NCI-H1417 (cell line): ENCODE measurements around the gene TBC1D5.

Experiments used
- DNase-seq, 3 experiments: peaks; one replicate each; lab custom pipeline; 2025; lab: John Stamatoyannopoulos, UW

TBC1D5 gene

GRCh38 chr3:17231537-17232261 lies 510.7 kb downstream of the TBC1D5 start:
- peak in 1 of 3 experiments; percentile 14 for DNase-seq

GRCh38 chr3:17227472-17227871 lies 515.0 kb downstream of the TBC1D5 start:
- DNase-seq: no peak

- DNase-seq: no peak
Observed at GRCh38 chr3:17221529-17221928, 520.9 kb downstream of the TBC1D5 start.

- no peak for DNase-seq
Observed at GRCh38 chr3:17219593-17219992, 522.8 kb downstream of the TBC1D5 start.

GRCh38 chr3:17218587-17218986 lies 523.8 kb downstream of the TBC1D5 start:
- no peak for DNase-seq

- no peak for DNase-seq
Observed at GRCh38 chr3:17217588-17217987, 524.8 kb downstream of the TBC1D5 start.

DNA sequence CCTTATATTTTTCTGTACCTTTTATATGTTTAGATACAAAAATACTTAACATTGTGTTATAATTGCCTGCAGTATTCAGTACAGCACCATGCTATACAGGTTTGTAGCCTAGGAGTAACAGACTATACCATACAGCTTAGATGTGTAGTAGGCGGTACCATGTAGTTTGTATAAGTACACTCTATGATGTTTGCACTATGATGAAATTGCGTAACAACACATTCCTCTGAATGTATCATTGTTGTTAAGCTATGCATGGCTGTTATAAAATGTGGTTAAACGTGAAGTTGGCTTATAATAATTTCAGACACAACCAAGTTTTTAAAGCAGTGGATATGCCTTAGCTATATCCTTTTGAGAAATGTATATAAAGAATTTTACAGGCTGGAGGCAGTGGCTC lies 529.3 kb downstream of the TBC1D5 start:
- DNase-seq: no peak

DNA sequence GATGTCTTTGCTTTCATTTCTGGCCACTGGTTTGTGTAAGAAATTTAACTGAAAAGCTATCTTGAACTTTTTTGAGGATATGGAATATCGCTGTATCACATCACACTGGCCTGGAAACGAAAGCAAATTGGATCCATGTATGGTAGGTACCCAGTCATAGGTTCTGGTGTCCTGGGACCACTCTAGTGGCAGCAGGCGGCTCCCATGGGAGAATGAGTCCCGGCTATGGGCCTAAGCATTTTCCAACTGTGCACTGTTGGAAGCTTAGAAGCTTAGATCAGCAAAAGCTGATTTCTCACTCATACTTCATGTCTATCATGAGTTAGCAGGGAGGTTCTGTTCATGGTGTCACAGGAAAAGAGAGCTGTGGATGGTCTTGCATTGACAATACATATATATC lies 534.5 kb downstream of the TBC1D5 start:
- no peak for DNase-seq

GRCh38 chr3:17207019-17207418 lies 535.4 kb downstream of the TBC1D5 start:
- no peak for DNase-seq

DNA sequence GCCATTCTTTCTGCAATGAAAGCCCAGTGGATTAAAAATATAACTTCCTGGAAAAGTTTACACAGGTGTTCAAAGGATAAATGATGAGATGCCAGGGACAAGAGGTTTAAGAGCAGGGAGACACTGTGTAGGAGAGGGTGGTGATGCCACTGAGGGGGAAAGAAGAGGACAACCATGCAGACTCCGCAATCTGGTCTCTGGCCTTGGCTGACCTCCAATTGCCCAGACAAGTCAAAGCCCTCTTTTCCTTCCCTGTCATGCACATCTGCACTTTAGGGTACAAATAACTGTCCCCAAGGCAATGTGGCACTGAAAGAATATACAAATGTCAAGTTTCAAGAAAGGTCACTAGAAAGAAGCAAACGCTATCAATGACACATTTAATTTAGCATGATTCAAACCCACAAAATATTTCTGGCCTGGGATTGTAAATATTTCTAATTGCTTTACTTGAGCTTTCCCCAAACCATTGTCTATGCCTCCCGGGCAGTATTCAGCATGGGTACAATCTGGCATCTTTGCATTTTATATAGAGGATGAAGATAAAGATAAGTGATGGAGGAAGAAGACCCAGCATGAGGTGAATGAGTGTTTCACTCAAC lies 538.3 kb downstream of the TBC1D5 start:
- peak in 1 of 3 experiments; percentile 1 for DNase-seq

GRCh38 chr3:17201538-17201937 lies 540.9 kb downstream of the TBC1D5 start:
- DNase-seq: no peak

- DNase-seq: no peak
Observed at GRCh38 chr3:17195856-17196604, 546.4 kb downstream of the TBC1D5 start.

- peak in 2 of 3 experiments; percentile 3 to 48 for DNase-seq
Observed at GRCh38 chr3:17195192-17195611, 547.2 kb downstream of the TBC1D5 start.

DNA sequence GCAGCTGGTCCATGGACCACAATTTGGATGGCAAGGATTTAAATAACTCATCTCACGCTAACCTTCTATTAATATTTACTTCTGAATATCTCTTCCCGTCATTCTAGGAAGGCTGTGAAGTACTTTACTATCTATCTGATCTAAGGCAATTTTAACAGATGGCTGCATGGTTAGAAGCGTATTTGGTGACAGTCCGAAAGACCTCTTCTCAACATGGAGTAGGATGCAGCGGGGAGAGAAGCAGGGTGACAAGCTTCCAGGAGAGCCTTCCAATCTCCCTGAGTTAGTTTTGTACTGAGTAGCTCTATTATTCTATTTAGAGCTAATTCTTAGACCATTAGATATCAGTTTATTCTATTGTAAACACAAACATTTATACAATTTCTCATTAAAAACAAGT lies 548.3 kb downstream of the TBC1D5 start:
- DNase-seq: no peak

DNA sequence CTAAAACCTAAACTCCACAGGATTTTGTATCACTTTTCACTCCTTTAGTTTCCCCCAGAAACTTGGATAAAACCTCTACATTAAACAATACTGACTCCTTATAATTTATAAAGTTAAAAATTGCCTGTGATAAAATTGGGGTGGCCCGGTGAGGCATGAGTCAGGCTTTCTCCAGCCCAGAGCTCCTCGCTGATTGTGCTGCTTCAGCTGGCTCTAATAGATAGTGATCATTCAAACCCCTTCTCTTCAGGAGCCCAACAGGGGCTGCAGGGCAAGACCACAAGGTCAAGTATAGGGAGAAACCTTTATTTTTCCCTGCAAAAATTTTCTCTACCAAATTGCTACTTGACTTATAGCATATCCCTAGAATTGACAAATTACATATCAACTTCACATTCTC lies 549.4 kb downstream of the TBC1D5 start:
- no peak for DNase-seq

DNA sequence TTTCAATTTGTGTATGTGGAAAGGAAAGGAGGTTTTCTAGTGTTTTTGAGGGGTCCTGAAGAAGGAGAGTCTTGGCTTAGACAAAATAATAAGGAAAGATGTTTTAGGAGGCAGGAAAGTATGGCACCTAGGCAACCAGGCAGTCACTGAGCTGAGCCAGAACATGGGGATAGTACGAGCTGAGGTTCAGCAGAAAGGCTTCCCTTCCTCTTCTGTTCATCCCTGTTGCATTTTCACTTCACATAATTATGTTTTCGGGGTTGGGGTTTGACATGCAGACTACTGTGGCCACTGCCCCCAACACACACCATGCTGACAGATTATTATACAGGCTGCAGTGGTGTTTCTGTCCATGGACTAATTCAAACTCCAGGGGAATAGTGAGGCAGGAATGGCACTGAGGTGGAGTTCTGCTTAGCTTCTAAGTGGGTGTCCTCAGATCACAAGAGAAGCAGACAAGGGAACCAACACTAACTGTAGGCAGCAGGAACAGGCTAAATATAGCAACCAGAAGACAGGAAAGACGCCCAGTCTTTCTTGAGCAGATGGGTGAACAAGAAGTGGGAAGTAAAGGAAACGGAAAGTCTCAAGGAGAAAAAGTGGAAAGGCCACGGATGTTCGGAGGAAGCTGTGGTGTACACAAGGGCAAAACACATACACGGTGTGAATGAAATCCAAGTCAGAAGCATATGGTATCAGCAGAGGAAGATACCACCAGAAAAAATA lies 551.9 kb downstream of the TBC1D5 start:
- DNase-seq: no peak

- DNase-seq: no peak
Observed at GRCh38 chr3:17188378-17188777, 554.1 kb downstream of the TBC1D5 start.

- no peak for DNase-seq
Observed at GRCh38 chr3:17187589-17188184, 554.7 kb downstream of the TBC1D5 start.

DNA sequence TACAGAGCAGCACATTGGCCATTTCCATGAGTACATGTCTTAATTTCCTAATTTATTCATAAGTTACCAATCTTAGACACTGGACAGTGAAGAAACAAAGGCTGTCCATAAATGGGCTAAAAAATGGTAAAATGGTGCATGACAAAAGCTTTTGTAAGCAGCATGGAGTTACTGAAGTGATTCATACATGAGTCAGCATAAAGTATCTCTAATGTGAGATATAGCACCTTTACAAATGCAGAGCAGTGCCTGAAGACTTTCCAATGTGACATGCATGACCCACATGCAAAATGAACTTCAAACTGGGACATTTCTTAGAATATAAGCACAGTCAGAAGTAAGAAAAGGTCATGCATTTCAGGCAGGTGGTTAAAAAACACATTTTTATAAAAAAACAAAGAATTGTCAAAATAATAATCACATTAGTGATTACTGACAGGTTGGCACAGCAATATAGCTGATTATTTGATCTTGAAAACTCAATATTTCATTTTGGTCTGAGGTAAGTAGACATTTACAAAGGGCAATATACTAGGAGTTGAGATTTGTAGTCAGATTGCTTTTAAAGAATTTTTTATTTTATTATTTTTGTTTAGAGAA lies 558.4 kb downstream of the TBC1D5 start:
- DNase-seq: no peak

DNA sequence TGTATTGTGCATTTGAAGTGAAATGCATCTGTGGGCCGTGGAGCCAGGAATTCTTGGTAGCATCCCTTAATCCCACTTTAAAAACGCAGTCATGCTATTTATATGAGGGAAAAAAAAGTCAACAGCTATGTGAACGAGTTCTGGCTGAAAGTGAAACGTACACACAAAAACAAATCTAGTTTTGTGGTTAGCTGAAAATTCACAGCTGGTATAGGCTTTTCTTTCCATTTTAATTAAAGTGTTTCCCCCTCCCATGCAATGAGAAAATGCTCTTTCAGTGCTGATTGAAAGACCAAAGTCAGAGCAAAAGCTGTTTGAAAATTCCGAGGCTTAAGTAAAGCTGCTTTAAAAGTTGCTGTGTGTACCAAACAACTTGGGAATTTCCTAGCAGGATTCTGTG lies 560.3 kb downstream of the TBC1D5 start:
- no peak for DNase-seq

DNA sequence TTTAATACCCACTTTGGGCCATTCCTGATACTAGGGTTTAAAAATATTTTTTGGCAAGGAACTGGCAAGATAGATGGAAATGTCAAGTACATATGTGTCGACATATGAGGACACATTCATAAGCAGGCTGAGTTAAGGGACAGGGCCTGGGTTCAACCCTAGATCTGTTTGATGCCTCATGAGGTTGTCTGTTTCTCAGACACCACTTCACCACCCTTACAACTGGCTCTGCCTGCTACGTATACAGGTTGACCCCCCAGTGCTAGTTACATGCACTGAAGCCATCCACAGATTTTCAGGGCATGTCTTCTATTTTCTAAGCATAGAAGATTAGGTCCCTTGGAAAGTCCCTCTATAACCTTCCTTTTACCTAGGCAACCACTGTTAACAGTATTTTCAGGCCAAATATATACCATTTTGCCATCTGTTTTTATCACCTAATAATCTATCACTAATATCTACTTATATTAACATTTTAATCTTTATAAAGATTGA lies 561.0 kb downstream of the TBC1D5 start:
- no peak for DNase-seq
